GM12892 (cell line): Measurements from ENCODE around the gene ACTR8. TPM values are rescaled to one million over a fixed set of nuclear protein-coding genes. Genes with fewer than 3 reads are reported as not detected.
"Not testable (repeated sequence)": the region's sequence is repeated elsewhere in the genome, so short reads cannot be mapped to it uniquely, and the experiment has no call there.

Experiments used
- DNase-seq: peaks from one replicate; pipeline ENCODE4 v3.0.0; 2011; ENCODE audit not compliant: insufficient read length
- FAIRE-seq: peaks from 2 replicates; lab custom pipeline; 2011; peaks lifted over from hg19 to GRCh38; lab: Jason Lieb, UNC
- POLR2A ChIP-seq: IDR thresholded peaks from 2 replicates; pipeline ENCODE4 v1.6.1; 2011; ENCODE audit warnings: low read depth, low read length, control low read depth
- POLR2AphosphoS5 ChIP-seq: IDR thresholded peaks from 2 replicates; pipeline ENCODE4 v1.6.1; 2011; ENCODE audit warnings: low read depth, low read length, control low read depth
- TAF1 ChIP-seq: IDR thresholded peaks from 2 replicates; pipeline ENCODE4 v1.6.1; 2011; ENCODE audit warnings: low read depth, mild to moderate bottlenecking, control low read depth, low read length, borderline replicate concordance
- polyA plus RNA-seq: library from polyadenylated mRNA; unstranded; fragments of >200 nt; gene quantifications from one replicate; pipeline ENCODE4 v1.2.1, GENCODE V29; 2012; ENCODE audit warnings: missing spikeins, inconsistent platforms; ENCODE audit not compliant: missing spikeins

ACTR8 gene, protein sequence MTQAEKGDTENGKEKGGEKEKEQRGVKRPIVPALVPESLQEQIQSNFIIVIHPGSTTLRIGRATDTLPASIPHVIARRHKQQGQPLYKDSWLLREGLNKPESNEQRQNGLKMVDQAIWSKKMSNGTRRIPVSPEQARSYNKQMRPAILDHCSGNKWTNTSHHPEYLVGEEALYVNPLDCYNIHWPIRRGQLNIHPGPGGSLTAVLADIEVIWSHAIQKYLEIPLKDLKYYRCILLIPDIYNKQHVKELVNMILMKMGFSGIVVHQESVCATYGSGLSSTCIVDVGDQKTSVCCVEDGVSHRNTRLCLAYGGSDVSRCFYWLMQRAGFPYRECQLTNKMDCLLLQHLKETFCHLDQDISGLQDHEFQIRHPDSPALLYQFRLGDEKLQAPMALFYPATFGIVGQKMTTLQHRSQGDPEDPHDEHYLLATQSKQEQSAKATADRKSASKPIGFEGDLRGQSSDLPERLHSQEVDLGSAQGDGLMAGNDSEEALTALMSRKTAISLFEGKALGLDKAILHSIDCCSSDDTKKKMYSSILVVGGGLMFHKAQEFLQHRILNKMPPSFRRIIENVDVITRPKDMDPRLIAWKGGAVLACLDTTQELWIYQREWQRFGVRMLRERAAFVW
- polyA plus RNA-seq: 18.4 TPM

DNA sequence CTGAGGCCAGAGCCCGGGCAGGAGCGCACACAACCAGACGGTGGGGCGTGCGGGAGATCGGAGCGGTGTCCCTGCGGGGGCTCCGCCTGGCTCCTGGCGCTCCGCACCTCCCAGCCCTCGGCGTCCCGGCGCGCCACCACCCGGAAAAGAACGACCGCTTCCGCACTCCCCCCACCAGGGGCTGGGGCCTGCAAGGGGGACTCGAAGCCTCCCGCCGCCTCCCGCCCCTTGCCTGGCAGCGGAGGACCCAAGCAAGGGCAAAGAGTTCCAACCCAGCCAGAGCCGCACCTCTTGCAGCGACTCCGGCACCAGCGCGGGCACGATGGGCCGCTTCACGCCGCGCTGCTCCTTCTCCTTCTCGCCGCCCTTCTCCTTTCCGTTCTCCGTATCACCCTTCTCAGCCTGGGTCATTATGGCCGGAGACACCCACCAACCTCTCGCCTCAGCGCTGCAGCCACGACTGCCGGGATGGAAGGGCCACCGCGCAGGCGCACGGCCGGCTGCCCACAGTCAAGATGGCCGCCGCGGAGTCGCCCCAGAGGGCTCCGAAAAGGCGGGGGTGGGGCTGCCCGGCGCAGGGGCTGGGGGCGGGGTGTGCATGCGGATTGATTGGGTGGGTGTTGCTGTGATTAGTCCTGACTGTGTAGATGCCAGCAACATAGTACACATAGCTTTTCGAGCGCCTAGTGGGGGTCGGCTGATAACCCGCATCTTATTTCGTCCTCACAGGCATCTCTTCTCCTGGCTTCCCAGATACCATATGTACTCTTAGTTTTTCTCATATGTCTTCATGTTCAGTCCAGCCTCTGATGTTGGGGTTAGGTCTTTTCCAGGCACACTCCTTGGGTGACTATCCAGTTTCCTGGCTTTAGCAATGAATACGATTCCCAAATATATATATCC lies at the start of gene ACTR8:
ACTR8 (minus strand) TSS at position 462 of the 903 bp plus-strand sequence; CDS start at position 411, 51 bp downstream.
- TF ChIP-seq TAF1: peak; percentile 98
- peak; percentile 95 for TF ChIP-seq POLR2A
- peak; percentile 92 for TF ChIP-seq POLR2AphosphoS5
- DNase-seq (peak; percentile 82), FAIRE-seq (peak; percentile 89)

DNA sequence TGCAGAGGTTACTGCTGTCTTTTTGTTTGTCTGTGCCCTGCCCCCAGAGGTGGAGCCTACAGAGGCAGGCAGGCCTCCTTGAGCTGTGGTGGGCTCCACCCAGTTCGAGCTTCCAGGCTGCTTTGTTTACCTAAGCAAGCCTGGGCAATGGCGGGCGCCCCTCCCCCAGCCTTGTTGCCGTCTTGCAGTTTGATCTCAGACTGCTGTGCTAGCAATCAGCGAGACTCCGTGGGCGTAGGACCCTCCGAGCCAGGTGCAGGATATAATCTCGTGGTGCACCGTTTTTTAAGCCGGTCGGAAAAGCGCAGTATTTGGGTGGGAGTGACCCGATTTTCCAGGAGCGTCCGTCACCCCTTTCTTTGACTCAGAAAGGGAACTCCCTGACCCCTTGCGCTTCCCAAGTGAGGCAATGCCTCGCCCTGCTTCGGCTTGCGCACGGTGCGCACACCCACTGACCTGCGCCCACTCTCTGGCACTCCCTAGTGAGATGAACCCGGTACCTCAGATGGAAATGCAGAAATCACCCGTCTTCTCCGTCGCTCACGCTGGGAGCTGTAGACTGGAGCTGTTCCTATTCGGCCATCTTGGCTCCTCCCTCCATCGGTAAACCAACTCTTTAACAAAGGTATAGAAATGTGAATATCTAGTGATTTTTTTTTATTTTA lies 45.4 kb upstream of the ACTR8 start:
- not testable (repeated sequence) for FAIRE-seq, DNase-seq

DNA sequence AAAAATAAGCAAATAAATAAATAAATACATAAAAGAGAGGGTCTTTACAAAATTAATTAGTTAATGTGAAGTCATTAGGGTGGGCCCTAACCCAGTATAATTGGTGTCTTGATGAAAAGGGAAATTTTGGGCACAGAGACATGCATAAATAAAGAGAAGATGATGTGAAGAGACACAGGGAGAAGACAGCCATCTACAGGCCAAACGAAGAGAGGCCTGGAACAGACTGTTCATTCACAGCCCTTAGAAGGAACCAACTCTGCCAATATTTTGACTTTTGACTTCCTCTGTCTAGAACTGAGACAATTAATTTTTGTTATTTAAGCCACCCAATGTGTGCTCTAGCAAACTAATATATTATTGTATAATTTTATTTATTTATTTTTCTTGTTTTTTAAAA lies 39.3 kb upstream of the ACTR8 start:
- no peak for TF ChIP-seq TAF1
- FAIRE-seq: no peak

DNA sequence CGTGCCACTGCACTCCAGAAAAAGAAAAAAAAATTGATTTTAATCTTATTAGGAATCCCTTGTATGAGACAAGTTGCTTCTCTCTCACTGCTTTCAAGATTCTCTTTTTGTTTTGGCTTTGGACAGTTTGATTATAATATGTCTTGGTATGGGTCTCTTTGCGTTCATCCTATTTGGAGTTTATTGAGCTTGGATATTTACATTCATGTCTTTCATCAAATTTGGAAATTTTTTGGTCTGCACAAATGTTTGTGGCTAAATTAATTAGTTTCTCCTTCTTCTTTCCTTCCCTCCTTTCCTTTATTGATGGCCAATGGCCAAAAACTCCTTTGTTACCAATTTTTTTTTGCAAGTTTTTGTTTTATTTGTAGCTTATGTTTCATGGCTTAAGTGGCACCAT lies 37.8 kb upstream of the ACTR8 start:
- no peak for DNase-seq
- no peak for TF ChIP-seq TAF1
- FAIRE-seq: no peak

More for the DNA sequence above, 39.3 kb upstream of the ACTR8 start:
- no peak for DNase-seq

DNA sequence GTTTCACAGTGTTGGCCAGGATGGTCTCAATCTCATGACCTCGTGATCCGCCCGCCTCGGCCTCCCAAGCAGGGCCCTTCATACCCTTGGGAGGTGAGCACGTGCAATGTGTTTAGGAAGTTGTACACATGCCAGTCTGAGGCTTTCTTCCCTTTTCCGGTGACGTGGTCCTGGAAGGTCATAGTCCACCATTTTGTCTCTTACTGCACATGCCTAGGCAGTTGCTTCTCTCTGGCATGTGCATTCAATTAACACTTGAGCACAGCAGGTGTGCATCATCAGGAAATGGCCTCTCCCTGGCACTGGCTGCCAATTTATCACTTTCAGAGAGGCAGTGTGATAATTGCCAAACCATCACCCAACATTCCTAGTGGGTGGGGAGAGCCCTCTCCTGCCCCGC lies 31.4 kb upstream of the ACTR8 start:
- no peak for DNase-seq
- no peak for FAIRE-seq
- TF ChIP-seq POLR2A (no peak), POLR2AphosphoS5 (no peak), TAF1 (no peak)

DNA sequence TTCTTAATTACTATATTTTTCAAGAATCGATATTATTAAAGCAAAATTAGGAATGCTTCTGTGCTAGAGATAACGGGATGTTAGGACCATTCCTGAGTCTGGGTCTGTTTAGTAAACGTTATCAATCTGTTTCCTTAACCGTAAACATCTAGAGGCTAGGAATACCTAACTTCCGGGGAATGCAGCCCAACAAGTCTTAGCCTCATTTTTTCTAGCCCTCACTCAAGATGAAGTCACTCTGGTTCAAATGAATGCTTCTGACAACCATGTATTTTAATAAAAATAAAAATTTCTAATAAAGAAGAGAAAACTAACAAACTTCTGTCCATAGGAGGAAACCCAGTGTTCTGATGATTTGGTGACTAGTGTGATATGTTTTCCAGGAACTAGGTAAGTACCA lies 20.8 kb upstream of the ACTR8 start:
- no peak for FAIRE-seq
- TF ChIP-seq POLR2A: no peak
- TF ChIP-seq POLR2AphosphoS5: no peak
- TF ChIP-seq TAF1: no peak
- no peak for DNase-seq

DNA sequence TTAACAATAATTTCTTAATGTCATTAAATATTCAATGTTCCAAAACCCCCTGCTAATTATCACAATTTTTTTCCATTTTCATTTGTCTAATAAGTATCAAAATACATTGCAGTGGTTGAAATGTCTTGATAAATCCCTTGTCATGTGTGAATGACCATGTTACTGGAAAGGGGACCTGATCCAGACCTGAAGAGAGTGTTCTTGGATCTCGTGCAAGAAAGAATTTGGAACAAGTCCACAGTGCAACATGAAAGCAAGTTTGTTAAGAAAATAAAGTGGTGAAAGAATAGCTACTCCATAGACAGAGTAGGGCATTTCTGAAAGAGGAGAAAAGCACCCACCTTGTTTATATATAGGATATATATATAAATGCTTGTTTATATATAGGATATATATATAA lies 20.1 kb upstream of the ACTR8 start:
- no peak for DNase-seq
- no peak for TF ChIP-seq POLR2A
- no peak for TF ChIP-seq TAF1
- TF ChIP-seq POLR2AphosphoS5: no peak
- FAIRE-seq: no peak

DNA sequence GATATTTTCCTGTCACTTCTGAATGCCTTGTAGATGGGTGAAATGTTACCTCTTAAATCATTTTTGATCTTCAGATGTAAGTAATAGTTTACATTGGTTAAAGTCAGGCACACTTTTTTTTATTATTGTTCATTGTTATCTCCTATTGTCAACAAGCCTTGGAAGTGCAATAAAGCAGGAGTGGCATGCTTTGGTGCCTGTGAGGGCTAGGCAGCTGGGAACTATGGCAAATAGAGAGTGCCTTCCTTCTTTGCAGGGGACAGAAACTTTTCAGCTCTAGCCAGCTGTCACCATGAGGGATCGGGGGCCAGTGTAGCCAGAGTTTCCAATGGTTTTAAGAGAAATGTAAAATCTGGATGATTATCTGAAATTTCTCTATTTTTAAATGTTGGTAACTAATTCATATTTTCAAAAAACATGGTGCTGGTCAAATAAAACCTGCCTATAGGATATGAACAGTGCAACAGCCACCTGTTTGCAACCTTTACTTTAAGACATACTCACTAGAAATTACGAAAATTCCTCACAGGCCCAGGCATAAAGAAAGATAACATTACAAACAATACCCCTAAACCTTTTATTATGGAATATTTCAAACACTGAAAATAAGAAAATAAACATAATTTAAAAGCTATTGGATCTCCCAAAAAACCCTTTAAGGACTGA lies 18.8 kb upstream of the ACTR8 start:
- TF ChIP-seq POLR2AphosphoS5 (no peak), TAF1 (no peak), POLR2A (no peak)
- FAIRE-seq (no peak), DNase-seq (no peak)

DNA sequence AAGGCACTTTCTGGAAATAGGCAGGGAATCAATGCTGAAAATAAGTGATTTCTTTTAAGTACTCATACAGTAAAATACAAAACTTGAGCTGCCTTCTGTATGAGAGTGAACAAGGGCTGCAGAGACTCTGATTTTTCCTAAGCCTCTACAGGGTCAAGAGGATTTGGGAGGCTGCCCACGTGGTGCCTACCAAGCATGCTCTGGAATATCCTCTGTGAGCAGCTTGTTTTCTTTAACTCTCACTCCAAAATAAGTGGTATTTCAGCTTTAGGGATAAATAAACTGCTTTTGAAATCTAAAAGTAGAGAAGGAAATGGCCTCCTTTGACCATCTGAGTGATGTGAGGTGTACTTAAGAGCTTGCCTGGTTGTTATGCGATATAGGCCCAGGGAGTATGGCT lies 17.8 kb upstream of the ACTR8 start:
- DNase-seq (no peak), FAIRE-seq (no peak)
- TF ChIP-seq TAF1: no peak
- TF ChIP-seq POLR2A: no peak
- TF ChIP-seq POLR2AphosphoS5: no peak

DNA sequence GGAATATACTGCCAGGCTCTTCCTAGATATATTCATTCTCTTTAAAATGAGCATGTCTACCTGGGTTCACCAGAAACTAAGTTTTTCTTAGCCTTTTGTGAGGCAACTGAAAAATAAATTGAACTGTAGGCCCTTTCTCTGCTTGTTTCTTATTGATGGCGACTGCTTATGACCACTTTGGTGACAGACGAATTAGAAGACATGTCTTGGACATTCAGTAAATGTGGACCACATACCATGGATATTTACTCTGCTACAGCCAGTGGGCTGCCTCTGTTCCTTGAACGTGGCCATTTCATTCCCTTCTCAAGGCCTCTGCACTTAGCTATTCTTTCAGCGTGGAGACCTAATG lies 10.3 kb upstream of the ACTR8 start:
- DNase-seq: no peak
- TF ChIP-seq POLR2A (no peak), POLR2AphosphoS5 (no peak), TAF1 (no peak)
- no peak for FAIRE-seq
